PC-9 (cell line): ENCODE results near the gene VWA2.

Source experiments
- EZH2 ChIP-seq: fragments of 200-600 bp; sonication (generic); IDR thresholded peaks from 2 replicates; pipeline ENCODE4 v1.8.0; 2017; ENCODE audit warnings: antibody characterized with exemption, low read depth
- TF ChIP-seq, protein P1 (sequence below): fragments of 200-600 bp; sonication (generic); conservative IDR thresholded peaks from 2 replicates; pipeline ENCODE4 v1.6.1; 2017; ENCODE audit warnings: mixed run types, antibody characterized with exemption, mild to moderate bottlenecking, moderate library complexity

DNA sequence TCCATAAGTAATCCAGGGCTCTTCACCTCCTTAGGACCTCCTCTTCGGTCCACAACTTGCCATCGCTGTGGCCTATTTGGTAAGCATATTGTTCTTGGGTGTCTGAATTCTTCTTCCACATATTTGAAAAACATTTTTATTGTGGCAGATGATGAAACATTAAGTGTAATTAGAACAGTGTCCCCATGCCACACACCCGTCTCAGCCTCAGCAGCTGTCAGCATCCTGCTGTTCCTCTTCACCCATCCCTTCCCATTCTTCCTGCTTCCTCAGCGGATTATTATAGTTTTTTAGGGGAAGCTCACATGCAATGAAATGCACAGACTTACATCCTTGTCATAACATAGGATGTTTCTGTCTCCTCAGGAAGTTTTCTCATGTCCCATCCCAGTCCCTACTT lies 39.8 kb upstream of the VWA2 start:
- TF ChIP-seq, protein P1, sequence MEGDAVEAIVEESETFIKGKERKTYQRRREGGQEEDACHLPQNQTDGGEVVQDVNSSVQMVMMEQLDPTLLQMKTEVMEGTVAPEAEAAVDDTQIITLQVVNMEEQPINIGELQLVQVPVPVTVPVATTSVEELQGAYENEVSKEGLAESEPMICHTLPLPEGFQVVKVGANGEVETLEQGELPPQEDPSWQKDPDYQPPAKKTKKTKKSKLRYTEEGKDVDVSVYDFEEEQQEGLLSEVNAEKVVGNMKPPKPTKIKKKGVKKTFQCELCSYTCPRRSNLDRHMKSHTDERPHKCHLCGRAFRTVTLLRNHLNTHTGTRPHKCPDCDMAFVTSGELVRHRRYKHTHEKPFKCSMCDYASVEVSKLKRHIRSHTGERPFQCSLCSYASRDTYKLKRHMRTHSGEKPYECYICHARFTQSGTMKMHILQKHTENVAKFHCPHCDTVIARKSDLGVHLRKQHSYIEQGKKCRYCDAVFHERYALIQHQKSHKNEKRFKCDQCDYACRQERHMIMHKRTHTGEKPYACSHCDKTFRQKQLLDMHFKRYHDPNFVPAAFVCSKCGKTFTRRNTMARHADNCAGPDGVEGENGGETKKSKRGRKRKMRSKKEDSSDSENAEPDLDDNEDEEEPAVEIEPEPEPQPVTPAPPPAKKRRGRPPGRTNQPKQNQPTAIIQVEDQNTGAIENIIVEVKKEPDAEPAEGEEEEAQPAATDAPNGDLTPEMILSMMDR, result no peak
- TF ChIP-seq EZH2, result no peak
